HG03571 (cell line): ENCODE results near the gene VANGL1.
A peak's percentile ranks its signal among the peaks of the same experiment; 100 is the strongest.

Source experiments
- ATAC-seq: cut with Tn5 transposase; IDR thresholded peaks from one replicate; pipeline ENCODE4 v1.9.1; 2021; ENCODE audit not compliant: unreplicated experiment

Gene VANGL1

DNA sequence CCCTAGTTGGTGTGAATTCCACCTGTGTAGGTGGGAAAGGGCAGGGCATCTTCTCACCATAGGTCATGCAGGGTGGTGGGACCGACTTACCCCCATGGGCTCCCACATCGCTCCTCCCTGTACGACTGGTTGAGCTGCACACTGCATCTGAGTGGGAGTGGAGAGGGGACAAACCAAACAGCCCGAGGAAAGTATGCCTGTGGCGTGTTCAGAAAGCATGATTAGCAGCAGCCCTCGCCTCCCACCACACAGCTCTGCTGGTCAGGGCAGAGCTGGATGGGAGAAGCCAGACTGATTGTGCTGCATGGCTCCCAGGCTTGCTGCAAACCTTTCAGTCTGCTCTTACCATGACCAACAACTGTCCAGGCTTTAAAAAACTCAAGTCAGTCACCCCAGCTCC, 24.4 kb downstream of the VANGL1 start:
- no peak for ATAC-seq

DNA sequence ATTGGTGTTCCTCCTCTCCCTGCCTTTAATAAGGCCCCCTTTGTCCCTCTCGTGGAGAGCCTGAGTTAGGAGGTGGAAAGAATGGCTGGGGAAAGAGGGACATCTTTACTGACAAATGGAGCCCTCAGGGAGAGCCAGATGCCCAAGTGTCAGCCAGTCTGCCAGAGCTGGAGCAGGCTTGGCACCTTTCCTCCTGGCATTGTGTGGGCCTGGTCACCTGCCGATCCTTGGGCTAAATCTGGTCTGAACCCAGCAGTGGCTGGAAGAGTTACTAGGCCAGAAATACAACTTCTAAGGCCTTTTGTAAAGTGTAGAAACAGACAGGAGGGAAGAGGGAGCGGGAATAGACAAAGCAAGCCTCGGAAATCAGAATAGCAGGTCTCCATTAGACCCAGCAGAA, 24.9 kb downstream of the VANGL1 start:
- ATAC-seq = no peak

DNA sequence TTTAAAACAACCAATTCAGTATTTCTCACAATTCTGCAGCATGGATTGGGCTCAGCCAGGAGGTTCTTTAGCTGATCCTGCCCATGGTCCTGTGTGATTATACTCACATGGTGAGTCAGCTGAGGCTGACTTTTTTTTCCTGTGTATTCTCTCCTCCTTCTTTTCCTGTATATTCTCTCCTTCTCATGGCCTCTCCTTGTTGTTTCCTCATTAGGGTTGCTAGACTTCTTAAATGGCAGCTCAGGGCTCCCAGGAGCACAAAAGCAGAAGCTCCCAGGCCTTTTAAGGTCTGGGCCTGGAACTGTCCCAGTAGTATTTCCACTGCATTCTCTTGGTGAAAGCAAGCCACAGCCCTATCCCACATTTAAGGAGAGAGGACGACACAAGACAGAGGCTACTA, 26.8 kb downstream of the VANGL1 start:
- no peak for ATAC-seq

DNA sequence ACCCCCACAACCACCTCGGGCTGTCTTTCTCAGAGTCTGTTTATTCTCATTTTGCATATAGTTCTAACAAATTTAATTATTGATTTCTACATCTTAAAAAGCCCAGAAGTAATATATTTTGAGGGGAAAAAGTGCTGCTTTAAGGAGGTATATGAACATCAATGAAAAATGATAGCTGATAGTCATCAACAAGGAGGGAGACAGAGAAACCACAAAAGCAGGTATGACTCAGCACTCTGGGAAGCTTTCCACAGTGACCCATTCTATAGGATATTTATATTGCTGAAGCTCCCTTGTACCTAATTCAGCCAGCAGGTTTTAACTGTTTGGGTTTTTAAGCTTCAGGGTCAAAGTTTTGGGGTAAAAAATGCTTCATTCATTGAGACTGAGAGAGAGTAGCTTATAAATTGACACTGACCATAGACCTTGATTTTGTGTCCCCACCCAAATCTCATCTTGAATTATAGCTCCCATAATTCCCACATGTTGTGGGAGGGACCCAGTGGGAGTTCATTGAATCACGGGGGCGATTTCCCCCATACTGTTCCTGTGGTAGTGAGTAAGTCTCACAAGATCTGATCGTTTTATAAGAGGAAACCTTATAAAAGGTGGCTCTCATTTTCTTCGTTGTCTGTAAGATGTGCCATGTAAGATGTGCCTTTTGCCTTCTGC, 27.4 kb downstream of the VANGL1 start:
- ATAC-seq = no peak

DNA sequence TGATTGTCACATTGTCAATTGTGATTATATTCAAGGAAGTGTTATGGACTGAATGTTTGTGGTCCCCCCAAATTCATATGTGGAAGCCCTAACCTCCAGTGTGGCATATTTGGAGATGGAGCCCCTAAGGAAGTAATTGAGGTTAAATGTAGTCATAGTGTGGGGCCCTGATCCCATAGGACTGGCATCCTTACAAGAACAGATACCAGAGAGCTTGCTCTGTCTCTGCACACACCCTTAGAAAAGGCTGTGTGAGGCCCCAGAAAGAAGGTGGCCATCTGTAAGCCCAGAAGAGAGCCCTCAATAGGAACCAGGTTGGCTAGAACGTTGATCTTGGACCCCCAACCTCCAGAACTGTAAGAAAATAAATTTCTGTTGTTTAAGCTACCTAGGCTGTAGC, 28.1 kb downstream of the VANGL1 start:
- no peak for ATAC-seq

DNA sequence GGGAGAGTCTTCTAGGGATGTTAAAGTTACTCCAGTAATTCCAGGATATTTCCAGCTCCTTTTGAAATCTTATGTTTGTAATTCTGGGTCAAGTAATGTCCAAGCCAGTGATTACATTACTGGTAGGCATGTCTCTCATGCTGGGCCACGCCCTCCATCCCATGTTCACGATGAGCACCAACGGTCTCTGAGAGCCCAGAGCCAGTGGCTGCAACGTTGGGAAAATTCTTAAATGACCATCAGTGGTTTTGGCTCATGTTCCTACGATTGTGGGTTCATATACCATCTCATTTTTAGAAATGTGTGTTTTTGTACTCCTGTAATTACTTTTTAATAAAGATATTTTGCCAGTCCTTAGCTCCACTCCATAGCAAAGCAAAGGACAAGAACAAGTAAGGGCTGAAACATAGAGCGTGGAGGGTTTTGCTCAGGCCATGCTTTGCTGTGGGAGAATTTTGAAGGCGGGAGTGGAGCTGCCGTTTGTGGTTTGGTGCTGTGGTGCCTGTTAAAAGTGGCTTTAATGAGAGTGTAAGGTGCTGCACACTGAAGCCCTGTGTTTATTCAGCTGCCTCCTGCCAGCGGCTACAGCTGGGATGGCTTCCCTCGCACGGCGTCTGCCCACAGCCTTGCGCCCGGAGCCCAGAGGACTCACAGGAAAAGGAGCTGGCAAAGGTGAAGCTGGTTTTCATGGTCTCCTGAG, 28.9 kb downstream of the VANGL1 start:
- no peak for ATAC-seq

DNA sequence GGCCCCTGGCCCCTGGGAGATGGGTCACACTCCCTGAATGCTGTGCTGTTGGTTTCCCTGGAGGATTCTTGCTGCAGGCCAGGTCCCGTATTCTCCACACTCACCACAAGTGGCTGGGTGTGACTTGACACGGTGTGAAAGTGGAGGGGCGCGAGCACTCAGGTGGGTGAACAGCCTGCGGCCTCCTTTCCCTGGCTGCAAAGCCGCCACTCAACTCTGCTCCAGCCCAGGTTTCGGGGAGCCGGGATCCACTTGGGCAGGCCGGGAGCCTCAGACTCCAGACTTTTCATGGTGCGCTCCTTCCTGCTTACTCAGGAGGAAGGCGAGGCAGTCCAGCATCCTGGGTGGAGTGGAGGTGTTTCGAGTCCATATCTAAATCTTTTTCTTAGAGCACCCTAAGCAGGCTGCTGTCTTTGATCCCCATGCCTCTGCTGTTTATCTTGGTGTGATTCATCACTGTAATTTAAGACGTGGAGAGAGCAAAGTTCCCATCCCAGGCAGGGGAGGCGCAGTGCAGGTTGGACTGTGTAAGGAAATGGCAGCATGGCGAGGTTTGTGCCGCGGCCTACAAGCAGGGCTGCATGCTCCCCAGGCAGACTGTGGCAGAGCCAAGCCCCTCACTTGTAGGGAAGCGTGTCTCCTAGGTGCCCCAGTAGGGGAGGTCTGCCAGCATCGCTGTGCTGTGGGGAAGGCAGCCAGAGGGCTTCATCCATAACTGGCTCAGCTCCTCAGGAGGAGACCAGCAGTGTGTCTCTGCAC, 29.6 kb downstream of the VANGL1 start:
- no peak for ATAC-seq

DNA sequence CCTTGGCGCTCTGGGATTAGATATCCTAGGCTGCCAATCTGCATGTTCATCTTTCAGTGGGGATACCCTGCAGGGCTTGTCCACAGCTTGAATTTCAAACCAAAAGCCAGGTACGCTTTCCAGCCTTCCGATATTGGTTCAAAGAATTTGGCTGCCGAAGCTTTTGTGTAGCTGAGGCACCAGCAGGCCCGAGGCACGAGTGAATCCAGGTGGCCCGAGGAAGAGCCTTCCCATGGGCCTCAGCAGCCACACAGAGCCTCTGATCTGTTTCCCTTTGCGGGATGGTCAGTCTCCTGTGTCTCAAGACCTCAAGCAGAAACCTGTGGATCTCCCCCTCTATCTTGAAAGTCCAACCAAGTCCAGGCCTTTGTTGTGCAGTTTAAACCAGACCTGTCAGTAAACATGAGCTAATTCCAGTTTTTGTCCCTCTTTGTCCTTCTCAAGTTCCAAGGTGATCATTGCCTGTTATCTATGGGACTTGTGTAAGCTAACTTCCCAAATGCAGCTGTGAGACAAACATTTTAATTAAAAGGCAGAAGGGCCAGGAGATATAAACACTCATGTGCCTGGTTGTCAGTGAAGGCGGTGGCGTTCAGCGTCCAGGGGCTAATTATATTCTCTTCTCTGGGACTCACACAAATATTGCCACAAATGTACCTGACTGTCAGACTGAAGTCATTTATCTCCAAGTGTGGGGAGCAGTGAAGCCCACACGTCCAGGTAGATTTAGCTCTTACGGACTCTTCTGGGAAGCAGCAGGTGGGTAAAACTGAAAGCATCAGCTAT, 30.6 kb downstream of the VANGL1 start:
- ATAC-seq = no peak

DNA sequence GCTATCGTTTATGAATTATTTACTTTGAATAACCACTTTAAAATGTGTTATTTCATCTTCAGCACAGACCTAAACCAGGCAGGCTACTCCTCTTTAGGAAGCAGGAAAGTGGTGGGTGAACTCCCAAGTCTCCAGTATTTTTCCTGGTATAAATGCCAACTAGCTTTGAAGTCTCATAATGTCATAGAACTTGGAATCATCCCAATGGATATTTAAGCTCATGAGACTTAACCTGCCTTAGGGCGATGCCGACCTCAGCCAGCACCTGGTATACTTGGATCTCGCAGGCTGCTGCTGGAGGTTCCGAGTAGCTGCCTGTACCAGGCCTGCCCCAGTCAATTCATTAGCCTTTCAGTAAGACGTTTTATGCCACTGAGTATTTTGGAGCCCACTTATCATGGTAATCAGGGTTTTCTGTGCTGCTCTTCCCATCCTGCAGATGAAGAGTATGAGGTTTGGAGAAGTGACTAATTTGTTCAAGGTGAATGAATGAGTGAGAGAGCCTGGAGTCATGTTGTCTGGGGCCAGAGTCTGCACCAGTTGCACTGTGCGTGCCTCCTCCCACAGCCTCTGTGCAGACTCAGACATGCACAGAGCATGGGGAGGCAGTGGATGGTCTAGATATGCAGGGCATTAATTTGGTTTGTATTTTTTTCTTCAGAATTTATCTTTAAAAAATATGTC, 34.9 kb downstream of the VANGL1 start:
- ATAC-seq = peak; percentile 9

DNA sequence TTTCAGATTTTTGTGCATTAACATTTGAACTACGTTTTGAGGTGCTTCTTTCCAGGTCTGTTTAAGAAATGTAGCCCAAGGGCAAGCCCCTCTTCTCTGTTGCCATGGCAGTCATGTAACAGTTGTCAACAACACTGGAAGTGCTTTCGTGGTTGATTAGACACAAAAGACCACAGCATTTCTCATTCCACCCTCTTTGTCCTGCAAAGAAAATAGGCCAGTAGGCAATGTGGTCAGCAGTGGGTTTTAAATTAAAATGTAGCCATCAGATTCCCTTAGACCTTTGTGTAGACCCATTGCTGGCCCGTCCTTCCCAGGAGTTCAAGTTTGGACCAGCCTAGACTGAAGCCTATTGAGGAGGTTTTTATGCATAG, 35.4 kb downstream of the VANGL1 start:
- peak; percentile 47 for ATAC-seq

DNA sequence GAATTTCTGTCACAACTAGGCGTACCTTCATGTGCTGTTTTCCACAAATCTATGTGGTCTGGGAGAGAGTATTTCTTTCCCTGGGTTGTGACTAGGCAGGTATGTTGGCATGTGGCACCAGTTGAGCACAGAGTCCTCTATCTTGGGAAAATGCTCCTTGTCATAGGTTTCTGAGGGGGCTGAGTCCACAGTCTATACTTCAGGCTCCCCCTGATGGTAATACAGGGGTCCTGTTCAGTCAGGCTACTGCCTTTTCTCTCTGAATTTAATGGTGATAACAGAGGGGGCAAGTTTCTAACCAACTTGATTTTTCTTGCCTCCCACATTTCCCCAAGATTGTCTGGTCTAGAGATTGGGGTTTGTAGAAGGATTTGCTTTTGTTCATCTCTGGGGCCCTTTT, 35.8 kb downstream of the VANGL1 start:
- no peak for ATAC-seq

DNA sequence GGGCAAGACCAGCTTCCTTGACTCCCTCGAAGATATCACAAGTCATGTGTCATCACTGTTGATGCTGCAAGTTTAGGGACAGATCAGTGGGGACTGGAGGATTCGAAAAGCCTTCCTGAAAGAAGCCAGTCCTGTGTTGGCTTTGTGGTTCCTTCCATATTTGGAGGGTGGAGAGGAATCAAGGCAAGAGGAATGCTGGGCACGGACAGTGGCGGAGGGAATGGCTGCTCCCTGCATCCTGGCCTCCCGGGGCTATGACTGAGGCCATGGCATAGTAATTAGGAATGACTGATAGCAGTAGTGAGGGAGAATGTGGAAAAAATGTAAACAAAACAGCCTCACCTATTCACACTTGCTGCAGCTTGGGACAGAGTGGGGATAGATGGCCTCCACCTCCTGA, 36.4 kb downstream of the VANGL1 start:
- ATAC-seq = no peak

DNA sequence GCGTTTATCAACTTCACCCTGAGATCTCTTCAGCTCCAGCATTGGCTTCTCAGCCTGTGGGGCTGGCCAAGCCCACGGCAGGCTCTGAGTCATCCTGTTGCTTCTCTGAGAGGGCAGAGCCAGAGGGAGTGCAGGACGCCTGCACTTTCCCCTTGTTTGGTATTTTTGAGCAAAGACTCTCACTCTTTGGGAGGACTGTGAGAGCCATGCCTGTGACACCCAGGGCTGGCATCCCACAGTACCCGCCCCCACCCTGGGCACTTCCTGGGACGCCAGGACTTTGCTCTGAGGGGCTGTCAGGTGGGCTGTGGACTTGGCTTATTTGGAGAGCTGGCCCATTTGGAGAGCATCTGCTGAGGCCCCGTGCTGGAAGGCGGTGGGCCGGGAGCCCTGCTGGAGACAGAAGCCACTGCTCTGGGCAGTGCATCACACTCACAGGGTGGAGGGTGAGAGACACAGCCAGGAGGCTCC, 37.4 kb downstream of the VANGL1 start:
- ATAC-seq = no peak

DNA sequence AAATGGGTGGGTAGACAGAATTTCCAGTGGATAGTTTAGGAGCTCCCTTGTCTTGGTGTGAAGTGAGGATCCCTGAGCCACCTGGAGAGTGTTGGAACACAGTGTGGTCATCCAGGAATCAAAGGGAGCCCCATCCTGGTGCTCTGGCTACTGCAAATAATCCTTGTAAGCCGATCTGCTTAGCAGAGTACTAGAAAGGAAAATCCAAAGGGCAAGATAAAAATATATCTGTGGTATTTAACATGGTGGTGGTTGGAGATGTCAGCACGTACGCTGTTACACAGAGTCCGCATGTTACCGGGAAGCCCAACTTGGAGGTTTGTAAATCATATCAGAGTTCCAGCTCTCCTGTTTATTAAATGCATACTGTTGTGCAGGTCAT, 39.0 kb downstream of the VANGL1 start:
- no peak for ATAC-seq

DNA sequence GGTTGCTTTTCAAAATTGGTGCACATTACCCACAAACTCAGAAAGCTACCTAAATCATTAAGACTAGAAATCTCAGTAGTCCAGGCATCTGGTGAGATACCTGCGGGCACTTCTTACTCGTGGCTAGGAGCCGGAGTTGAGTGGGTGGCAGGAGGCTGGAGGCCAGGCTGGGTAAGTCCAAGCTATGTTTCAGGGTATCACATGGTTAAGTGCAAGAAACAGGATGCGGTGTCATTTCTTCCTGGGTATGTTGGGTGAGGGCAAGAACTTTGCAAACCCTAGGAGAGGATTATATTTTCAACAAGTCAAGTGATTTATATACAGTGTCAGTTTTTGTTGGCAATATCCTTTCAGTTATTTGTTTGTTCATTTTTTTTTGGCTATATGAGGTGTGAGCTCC, 41.0 kb downstream of the VANGL1 start:
- no peak for ATAC-seq

DNA sequence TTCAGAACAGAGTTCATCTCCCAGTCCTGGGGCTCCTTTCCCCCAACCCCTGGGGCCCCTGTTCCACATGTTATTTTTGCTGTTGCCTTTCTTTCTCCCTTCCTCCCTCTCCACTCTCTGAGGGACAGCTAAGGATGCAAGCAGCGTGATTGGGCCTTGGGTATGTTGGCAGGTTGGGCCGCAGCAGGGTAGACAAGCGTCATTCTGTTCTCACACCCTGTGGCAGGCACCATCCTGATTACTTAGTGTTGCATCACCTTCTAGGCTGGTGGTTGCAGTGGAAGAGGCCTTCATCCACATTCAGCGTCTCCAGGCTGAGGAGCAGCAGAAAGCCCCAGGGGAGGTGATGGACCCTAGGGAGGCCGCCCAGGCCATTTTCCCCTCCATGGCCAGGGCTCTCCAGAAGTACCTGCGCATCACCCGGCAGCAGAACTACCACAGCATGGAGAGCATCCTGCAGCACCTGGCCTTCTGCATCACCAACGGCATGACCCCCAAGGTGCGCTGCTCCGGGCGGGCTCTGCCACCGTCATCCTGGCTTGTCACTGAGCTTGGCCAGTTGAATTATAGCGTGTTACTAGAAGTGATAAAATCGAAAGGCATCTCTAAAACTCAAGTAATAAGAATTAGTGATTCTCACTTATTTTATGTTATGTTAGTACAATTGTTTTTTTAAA, 43.4 kb downstream of the VANGL1 start:
- no peak for ATAC-seq

DNA sequence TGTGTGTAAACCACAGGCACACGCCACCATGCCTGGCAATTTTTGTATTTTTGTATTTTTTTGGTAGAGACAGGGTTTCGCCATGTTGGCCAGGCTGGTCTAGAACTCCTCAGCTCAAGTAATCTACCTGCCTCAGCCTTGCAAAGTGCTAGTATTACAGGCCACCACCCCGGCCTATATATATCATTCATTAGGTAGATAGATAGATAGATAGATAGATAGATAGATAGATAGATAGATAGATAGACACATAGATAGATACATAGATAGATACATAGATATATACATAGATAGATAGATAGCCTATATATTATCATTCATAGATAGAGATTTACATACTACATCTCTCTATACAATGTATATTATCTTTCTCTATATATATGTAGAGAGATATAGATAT, 46.0 kb downstream of the VANGL1 start:
- no peak for ATAC-seq

DNA sequence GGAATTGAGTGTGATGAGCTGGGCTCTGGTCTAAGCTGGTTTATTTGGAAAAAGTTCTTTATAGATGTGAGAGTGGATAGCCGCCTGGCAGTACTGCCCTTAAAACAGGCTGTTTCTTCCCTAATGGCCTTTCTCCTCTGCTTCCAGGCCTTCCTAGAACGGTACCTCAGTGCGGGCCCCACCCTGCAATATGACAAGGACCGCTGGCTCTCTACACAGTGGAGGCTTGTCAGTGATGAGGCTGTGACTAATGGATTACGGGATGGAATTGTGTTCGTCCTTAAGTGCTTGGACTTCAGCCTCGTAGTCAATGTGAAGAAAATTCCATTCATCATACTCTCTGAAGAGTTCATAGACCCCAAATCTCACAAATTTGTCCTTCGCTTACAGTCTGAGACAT, 49.2 kb downstream of the VANGL1 start:
- ATAC-seq = no peak

DNA sequence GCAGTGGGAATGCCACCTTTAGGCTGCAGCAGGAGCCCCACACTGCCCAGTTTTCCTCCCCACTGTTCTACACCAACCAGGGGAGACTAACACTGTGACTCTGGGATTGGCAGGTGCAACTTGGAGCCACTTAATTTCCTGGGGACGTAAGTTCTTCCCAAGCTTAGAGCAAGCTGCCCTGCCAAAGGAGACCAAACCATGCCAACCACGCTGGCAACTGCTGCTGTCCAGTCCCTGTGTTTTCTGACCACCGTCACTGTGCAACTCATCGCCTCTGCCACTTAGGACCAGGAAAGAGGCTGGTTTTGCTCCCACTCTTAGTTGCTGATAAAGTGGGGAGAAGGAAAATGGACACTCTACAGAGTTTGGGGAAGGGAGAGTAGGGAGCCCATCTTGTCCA, 50.5 kb downstream of the VANGL1 start:
- no peak for ATAC-seq

DNA sequence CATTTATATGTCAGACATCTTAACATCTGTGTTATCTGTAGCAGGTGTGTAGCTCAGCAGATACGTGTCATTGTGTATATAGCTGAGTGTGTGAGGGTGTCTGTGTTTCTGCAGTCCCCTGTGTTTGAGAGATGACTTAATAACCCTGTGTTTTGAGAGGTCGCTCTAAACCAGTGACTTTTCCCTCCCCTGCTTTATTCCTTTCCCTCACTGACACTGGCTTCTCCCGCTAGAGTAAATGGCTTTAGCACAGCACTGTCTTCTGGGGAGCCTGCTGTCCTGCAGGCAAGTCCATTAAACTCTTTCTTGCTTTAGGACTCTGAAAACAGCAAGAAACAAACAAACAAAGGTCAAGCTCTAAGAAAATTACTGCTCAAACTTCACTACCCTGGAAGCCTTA, 53.0 kb downstream of the VANGL1 start:
- no peak for ATAC-seq
